ENCODE measurements around the gene PHLPP1.

PHLPP1 gene

DNA sequence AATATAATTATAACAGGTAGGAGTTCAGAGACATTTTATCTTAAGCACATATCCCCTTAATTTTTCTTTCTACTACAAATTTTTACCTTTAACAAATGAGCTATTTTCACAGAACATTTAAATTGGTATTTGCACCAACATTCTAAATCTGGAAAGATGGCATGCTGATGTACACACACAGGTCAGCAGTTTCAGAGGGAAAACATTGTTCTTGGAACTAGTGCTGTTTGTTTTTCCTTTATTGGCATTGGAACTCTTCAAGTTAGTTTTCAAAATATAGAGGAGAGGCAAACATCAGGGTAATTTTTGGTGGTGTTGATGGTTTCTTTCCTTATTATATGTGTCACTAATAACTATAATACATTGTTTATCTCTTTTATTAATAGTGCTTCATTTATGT lies 155.3 kb downstream of the PHLPP1 start:
- H3K9ac ChIP-seq (ENCODE audit: low read length): no peak overlapping the region
- no peaks in the 10 kb centered on the region for H3K9me3 ChIP-seq (ENCODE audit: control insufficient read depth, insufficient read depth, low read depth, low read length)
- H3K36me3 ChIP-seq (ENCODE audit: control insufficient read depth, insufficient read depth, low read length): no peaks in the 10 kb centered on the region
- H3K4me3 ChIP-seq (ENCODE audit: low read depth, low read length): no peak overlapping the region
- H3K27me3 ChIP-seq (ENCODE audit: control insufficient read depth, insufficient read depth, low read length): no peaks in the 10 kb centered on the region
- H3K27ac ChIP-seq (ENCODE audit: low read depth, low read length): no peak overlapping the region
- peaks cover 4% of the 10 kb centered on the region; the same call in 1 of the 2 replicates for H3K4me1 ChIP-seq (ENCODE audit: control insufficient read depth, insufficient read depth, low read length)

DNA sequence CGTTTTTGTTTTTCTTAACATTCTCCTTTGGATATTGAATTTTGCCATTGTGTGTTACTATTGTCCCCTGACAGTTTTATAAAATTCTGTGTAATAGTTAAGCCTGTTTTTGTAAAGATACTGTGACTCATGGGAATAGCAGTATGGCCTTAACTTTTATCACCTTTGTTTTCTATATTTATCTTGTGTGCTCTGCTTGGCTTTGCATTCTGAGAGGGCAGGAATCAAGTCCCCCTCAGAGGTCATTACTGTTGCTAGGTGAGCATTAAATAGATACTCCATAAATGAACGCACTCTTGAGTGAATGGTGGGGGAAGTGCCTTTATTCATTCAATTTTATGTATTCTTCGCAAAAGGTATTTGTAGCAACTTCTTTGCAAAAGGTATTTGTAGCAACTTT lies 160.0 kb downstream of the PHLPP1 start:
- no peaks in the 10 kb centered on the region for H3K27me3 ChIP-seq (ENCODE audit: control insufficient read depth, insufficient read depth, low read length)
- no peak overlapping the region for H3K9ac ChIP-seq (ENCODE audit: low read length)
- peaks cover 48% of the 10 kb centered on the region for H3K4me1 ChIP-seq (ENCODE audit: control insufficient read depth, insufficient read depth, low read length)
- no peak overlapping the region for H3K4me3 ChIP-seq (ENCODE audit: low read depth, low read length)
- H3K36me3 ChIP-seq (ENCODE audit: control insufficient read depth, insufficient read depth, low read length): no peaks in the 10 kb centered on the region
- H3K27ac ChIP-seq (ENCODE audit: low read depth, low read length): no peak overlapping the region
- no peaks in the 10 kb centered on the region for H3K9me3 ChIP-seq (ENCODE audit: control insufficient read depth, insufficient read depth, low read depth, low read length)

DNA sequence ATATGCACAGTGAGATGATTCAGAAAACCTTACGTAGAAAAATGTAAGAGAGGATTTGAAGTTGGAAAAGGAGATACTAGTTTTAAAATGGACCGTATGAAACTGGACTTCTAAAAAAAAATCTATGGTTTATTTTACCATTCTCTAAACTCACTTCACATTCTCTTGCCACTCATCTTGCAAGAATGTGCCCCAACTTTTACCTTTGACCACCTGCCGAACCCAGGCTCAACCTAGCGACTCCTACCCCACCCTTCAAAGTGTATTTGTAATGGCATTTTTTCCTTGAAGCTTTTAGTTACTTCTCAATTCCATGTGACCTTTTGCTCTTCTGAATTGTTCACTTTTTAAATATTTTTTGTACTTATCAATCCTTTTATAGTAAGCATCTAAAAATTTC lies 160.8 kb downstream of the PHLPP1 start:
- Histone ChIP-seq H3K36me3 (ENCODE audit: control insufficient read depth, insufficient read depth, low read length) (no peaks in the 10 kb centered on the region), H3K4me1 (ENCODE audit: control insufficient read depth, insufficient read depth, low read length) (peaks cover 52% of the 10 kb centered on the region), H3K4me3 (ENCODE audit: low read depth, low read length) (no peak overlapping the region), H3K27me3 (ENCODE audit: control insufficient read depth, insufficient read depth, low read length) (no peaks in the 10 kb centered on the region), H3K9me3 (ENCODE audit: control insufficient read depth, insufficient read depth, low read depth, low read length) (no peaks in the 10 kb centered on the region), H3K9ac (ENCODE audit: low read length) (no peak overlapping the region), H3K27ac (ENCODE audit: low read depth, low read length) (no peak overlapping the region; the same call in 1 of the 2 replicates)

DNA sequence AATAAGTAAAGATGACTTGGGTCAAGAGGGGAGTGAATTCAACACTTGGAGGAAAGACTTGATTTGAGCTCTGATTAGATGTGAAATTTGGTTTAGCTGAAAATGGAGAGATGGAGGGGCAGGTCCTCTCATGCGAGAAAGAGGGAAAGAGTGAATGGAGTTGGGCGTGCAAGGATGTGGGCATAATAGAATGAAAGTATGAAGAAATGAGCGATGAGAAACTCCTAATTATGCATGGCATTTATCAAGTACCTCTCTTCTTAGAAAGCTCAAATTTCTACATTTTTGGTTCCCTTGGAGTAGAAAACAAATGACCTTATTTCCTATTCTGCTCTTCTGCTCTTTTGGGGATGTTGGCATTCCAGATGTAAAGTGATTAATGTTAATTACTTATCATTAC lies 161.5 kb downstream of the PHLPP1 start:
- peak overlapping the region; percentile 13; the same call in 1 of the 2 replicates for H3K4me3 ChIP-seq (ENCODE audit: low read depth, low read length)
- H3K4me1 ChIP-seq (ENCODE audit: control insufficient read depth, insufficient read depth, low read length): peaks cover 57% of the 10 kb centered on the region
- no peaks in the 10 kb centered on the region for H3K36me3 ChIP-seq (ENCODE audit: control insufficient read depth, insufficient read depth, low read length)
- no peak overlapping the region for H3K9ac ChIP-seq (ENCODE audit: low read length)
- peak overlapping the region; percentile 79 for H3K27ac ChIP-seq (ENCODE audit: low read depth, low read length)
- no peaks in the 10 kb centered on the region for H3K27me3 ChIP-seq (ENCODE audit: control insufficient read depth, insufficient read depth, low read length)
- no peaks in the 10 kb centered on the region for H3K9me3 ChIP-seq (ENCODE audit: control insufficient read depth, insufficient read depth, low read depth, low read length)

DNA sequence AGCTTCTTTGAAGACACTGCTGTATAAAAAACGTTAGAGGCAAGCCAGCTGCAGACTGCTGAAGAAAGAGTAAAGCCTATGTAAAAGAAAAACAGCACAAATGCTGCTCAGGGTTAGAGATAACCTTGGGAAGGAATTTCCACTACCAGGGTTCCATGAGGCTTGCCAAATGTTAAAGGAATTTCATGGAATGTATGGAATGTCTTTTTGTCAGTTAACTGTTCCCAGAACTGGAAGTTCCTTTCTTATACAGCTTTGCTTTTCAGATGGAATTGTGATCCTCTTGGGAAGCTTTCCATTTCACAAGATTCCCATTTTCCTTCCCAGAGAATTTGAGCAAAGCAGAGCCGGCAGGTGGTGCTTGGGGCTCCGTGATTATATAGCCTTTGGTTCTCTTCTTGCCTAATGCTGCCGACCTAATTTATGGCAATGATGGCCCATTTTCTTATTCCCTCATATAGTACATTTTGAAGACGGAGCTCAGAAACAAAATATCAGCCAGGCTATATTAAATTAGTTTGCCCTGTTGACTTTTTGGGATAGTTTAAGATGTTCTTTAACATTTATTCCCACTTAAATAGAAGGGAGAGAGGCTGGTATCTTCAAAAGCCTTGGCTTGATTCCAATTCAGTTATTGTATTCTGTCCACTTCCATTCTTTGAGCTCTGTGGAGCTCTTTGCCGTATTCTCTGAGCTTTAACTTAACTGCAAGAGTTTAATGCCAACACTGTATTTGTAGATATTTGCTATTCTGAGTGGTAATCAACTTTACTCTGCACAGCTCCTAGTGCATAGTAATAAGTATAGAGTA lies 162.3 kb downstream of the PHLPP1 start:
- H3K27ac ChIP-seq (ENCODE audit: low read depth, low read length): peak overlapping the region; percentile 79
- peaks cover 59% of the 10 kb centered on the region for H3K4me1 ChIP-seq (ENCODE audit: control insufficient read depth, insufficient read depth, low read length)
- H3K9ac ChIP-seq (ENCODE audit: low read length): no peak overlapping the region
- no peaks in the 10 kb centered on the region for H3K27me3 ChIP-seq (ENCODE audit: control insufficient read depth, insufficient read depth, low read length)
- H3K4me3 ChIP-seq (ENCODE audit: low read depth, low read length): peak overlapping the region; percentile 13; the same call in 1 of the 2 replicates
- H3K9me3 ChIP-seq (ENCODE audit: control insufficient read depth, insufficient read depth, low read depth, low read length): no peaks in the 10 kb centered on the region
- no peaks in the 10 kb centered on the region for H3K36me3 ChIP-seq (ENCODE audit: control insufficient read depth, insufficient read depth, low read length)

- H3K4me1 ChIP-seq (ENCODE audit: control insufficient read depth, insufficient read depth, low read length): peaks cover 59% of the 10 kb centered on the region
- H3K27me3 ChIP-seq (ENCODE audit: control insufficient read depth, insufficient read depth, low read length): no peaks in the 10 kb centered on the region
- H3K9me3 ChIP-seq (ENCODE audit: control insufficient read depth, insufficient read depth, low read depth, low read length): no peaks in the 10 kb centered on the region
- H3K4me3 ChIP-seq (ENCODE audit: low read depth, low read length): no peak overlapping the region
- H3K36me3 ChIP-seq (ENCODE audit: control insufficient read depth, insufficient read depth, low read length): no peaks in the 10 kb centered on the region
- H3K27ac ChIP-seq (ENCODE audit: low read depth, low read length): peak overlapping the region; percentile 79; the same call in 1 of the 2 replicates
- H3K9ac ChIP-seq (ENCODE audit: low read length): no peak overlapping the region
These were observed 163.0 kb downstream of the PHLPP1 start for GRCh38 chr18:62878305-62878704.

DNA sequence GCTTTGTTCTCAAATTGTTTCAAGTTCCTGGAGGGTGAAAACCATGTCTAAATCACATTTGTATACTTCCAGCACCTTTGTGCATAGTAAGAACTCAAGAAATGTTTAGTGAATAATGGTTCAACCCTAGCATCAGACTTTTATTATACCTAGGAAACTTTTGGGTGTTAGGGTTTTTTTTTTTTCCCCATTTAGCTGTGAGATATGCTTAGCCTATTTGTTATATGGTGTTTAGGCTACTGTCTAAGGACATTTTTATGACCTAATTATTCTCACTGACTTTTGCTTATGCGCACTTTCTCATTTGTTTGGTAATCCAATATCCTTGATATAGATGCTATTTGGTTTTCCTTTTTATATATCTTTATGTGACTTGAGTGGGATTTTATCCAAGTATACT lies 164.7 kb downstream of the PHLPP1 start:
- no peaks in the 10 kb centered on the region for H3K36me3 ChIP-seq (ENCODE audit: control insufficient read depth, insufficient read depth, low read length)
- H3K4me1 ChIP-seq (ENCODE audit: control insufficient read depth, insufficient read depth, low read length): peaks cover 64% of the 10 kb centered on the region
- no peak overlapping the region for H3K9ac ChIP-seq (ENCODE audit: low read length)
- no peaks in the 10 kb centered on the region for H3K27me3 ChIP-seq (ENCODE audit: control insufficient read depth, insufficient read depth, low read length)
- H3K27ac ChIP-seq (ENCODE audit: low read depth, low read length): no peak overlapping the region
- no peak overlapping the region for H3K4me3 ChIP-seq (ENCODE audit: low read depth, low read length)
- H3K9me3 ChIP-seq (ENCODE audit: control insufficient read depth, insufficient read depth, low read depth, low read length): no peaks in the 10 kb centered on the region

GRCh38 chr18:62880673-62881364 lies 165.5 kb downstream of the PHLPP1 start:
- no peak overlapping the region for H3K9ac ChIP-seq (ENCODE audit: low read length)
- no peaks in the 10 kb centered on the region for H3K36me3 ChIP-seq (ENCODE audit: control insufficient read depth, insufficient read depth, low read length)
- peaks cover 60% of the 10 kb centered on the region for H3K4me1 ChIP-seq (ENCODE audit: control insufficient read depth, insufficient read depth, low read length)
- H3K4me3 ChIP-seq (ENCODE audit: low read depth, low read length): no peak overlapping the region
- H3K27me3 ChIP-seq (ENCODE audit: control insufficient read depth, insufficient read depth, low read length): no peaks in the 10 kb centered on the region
- no peaks in the 10 kb centered on the region for H3K9me3 ChIP-seq (ENCODE audit: control insufficient read depth, insufficient read depth, low read depth, low read length)
- H3K27ac ChIP-seq (ENCODE audit: low read depth, low read length): no peak overlapping the region

- Histone ChIP-seq H3K36me3 (ENCODE audit: control insufficient read depth, insufficient read depth, low read length) (no peaks in the 10 kb centered on the region), H3K9me3 (ENCODE audit: control insufficient read depth, insufficient read depth, low read depth, low read length) (no peaks in the 10 kb centered on the region), H3K9ac (ENCODE audit: low read length) (no peak overlapping the region), H3K27ac (ENCODE audit: low read depth, low read length) (no peak overlapping the region), H3K4me1 (ENCODE audit: control insufficient read depth, insufficient read depth, low read length) (peaks cover 53% of the 10 kb centered on the region), H3K4me3 (ENCODE audit: low read depth, low read length) (no peak overlapping the region), H3K27me3 (ENCODE audit: control insufficient read depth, insufficient read depth, low read length) (no peaks in the 10 kb centered on the region)
These were observed 166.2 kb downstream of the PHLPP1 start for GRCh38 chr18:62881509-62882016.

GRCh38 chr18:62883937-62884735 lies 168.8 kb downstream of the PHLPP1 start:
- Histone ChIP-seq H3K27ac (ENCODE audit: low read depth, low read length) (no peak overlapping the region), H3K9ac (ENCODE audit: low read length) (no peak overlapping the region), H3K9me3 (ENCODE audit: control insufficient read depth, insufficient read depth, low read depth, low read length) (no peaks in the 10 kb centered on the region), H3K4me1 (ENCODE audit: control insufficient read depth, insufficient read depth, low read length) (peaks cover 28% of the 10 kb centered on the region), H3K36me3 (ENCODE audit: control insufficient read depth, insufficient read depth, low read length) (no peaks in the 10 kb centered on the region), H3K4me3 (ENCODE audit: low read depth, low read length) (no peak overlapping the region), H3K27me3 (ENCODE audit: control insufficient read depth, insufficient read depth, low read length) (no peaks in the 10 kb centered on the region)
